Chondrocyte (in vitro differentiated cells): ENCODE data around the gene EME2. TPM values are rescaled to one million over a fixed set of nuclear protein-coding genes. Genes with fewer than 3 reads are reported as not detected.

Source experiments
- DNase-seq: peaks from one replicate; pipeline ENCODE4 v3.0.0; 2021; ENCODE audit warnings: mixed read lengths, low spot score
- H3K27ac Mint-ChIP-seq: one replicate; pipeline ENCODE4 v1.8.0; 2021; ENCODE audit warnings: mild to moderate bottlenecking, moderate library complexity, mixed read lengths; ENCODE audit not compliant: unreplicated experiment
- H3K27me3 Mint-ChIP-seq: 2 replicates; pipeline ENCODE4 v1.8.0; 2021; ENCODE audit warnings: low read depth, mixed read lengths
- H3K36me3 Mint-ChIP-seq: 2 replicates; pipeline ENCODE4 v1.8.0; 2021; ENCODE audit warnings: low read depth, mixed read lengths
- H3K4me1 Mint-ChIP-seq: 2 replicates; pipeline ENCODE4 v1.8.0; 2021; ENCODE audit warnings: low read depth, mild to moderate bottlenecking, mixed read lengths
- H3K4me3 Mint-ChIP-seq: one replicate; pipeline ENCODE4 v1.8.0; 2021; ENCODE audit warnings: mild to moderate bottlenecking, moderate library complexity, mixed read lengths; ENCODE audit not compliant: unreplicated experiment
- H3K9me3 Mint-ChIP-seq: 2 replicates; pipeline ENCODE4 v1.8.0; 2021; ENCODE audit warnings: low read depth, mixed read lengths
- total RNA-seq: library from RNA; stranded (reverse); gene quantifications from 3 replicates; pipeline ENCODE4 v1.2.1, GENCODE V29; 2021
- TF ChIP-seq, protein P1 (sequence below): fragments of 200-600 bp; sonication (generic); IDR thresholded peaks from 2 replicates; pipeline ENCODE4 v1.5.0; 2021; ENCODE audit warnings: antibody characterized with exemption, mild to moderate bottlenecking, moderate library complexity

The EME2 gene
- total RNA-seq, 1 donor from 2014 or later, result 16.9 TPM

GRCh38 chr16:1808691-1809090 is 36.1 kb downstream of the EME2 start:
- no peak for DNase-seq
- TF ChIP-seq, protein P1, sequence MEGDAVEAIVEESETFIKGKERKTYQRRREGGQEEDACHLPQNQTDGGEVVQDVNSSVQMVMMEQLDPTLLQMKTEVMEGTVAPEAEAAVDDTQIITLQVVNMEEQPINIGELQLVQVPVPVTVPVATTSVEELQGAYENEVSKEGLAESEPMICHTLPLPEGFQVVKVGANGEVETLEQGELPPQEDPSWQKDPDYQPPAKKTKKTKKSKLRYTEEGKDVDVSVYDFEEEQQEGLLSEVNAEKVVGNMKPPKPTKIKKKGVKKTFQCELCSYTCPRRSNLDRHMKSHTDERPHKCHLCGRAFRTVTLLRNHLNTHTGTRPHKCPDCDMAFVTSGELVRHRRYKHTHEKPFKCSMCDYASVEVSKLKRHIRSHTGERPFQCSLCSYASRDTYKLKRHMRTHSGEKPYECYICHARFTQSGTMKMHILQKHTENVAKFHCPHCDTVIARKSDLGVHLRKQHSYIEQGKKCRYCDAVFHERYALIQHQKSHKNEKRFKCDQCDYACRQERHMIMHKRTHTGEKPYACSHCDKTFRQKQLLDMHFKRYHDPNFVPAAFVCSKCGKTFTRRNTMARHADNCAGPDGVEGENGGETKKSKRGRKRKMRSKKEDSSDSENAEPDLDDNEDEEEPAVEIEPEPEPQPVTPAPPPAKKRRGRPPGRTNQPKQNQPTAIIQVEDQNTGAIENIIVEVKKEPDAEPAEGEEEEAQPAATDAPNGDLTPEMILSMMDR, result no peak
- Mint-ChIP-seq H3K27ac (no peak overlapping the region), H3K27me3 (no peaks in the 10 kb centered on the region), H3K9me3 (no peaks in the 10 kb centered on the region), H3K4me3 (no peak overlapping the region), H3K36me3 (peaks cover 16% of the 10 kb centered on the region), H3K4me1 (peaks cover 12% of the 10 kb centered on the region)

DNA sequence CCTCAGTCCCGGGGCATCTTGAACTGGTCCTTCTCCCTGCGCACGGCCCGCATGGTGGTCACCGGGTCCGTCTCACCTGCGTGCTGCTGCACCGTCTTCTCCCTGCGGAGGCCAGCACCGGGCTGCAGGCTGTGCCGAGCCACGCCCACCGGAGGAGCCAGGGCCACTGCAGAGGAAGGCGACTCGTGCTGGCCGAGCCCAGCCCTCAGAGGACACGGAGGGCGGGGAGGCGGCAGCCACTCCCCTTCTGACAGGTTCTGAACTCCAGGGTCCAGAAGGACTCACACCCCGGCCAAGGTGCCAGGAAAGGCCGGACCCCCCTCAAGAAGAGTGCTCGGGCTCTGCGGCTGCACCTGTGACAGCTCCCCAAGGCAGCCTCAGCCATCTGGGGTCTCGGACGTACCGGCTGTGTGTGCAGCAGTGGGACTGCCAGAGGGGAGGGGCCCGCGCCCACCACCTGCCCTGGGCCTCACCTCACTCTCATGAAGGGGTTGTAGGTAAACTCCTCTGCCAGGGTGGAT is 36.7 kb downstream of the EME2 start:
- H3K4me1 Mint-ChIP-seq, result peaks cover 12% of the 10 kb centered on the region
- no peak overlapping the region for H3K27ac Mint-ChIP-seq
- H3K36me3 Mint-ChIP-seq, result peaks cover 16% of the 10 kb centered on the region
- no peak for DNase-seq
- no peak overlapping the region for H3K4me3 Mint-ChIP-seq
- TF ChIP-seq, protein P1, result no peak
- no peaks in the 10 kb centered on the region for H3K9me3 Mint-ChIP-seq
- H3K27me3 Mint-ChIP-seq, result no peaks in the 10 kb centered on the region

GRCh38 chr16:1810106-1810505 is 37.5 kb downstream of the EME2 start:
- TF ChIP-seq, protein P1, result no peak
- Mint-ChIP-seq H3K4me3 (no peak overlapping the region), H3K27ac (no peak overlapping the region), H3K9me3 (no peaks in the 10 kb centered on the region), H3K27me3 (no peaks in the 10 kb centered on the region), H3K36me3 (peaks cover 16% of the 10 kb centered on the region), H3K4me1 (peaks cover 12% of the 10 kb centered on the region)
- DNase-seq, result no peak

DNA sequence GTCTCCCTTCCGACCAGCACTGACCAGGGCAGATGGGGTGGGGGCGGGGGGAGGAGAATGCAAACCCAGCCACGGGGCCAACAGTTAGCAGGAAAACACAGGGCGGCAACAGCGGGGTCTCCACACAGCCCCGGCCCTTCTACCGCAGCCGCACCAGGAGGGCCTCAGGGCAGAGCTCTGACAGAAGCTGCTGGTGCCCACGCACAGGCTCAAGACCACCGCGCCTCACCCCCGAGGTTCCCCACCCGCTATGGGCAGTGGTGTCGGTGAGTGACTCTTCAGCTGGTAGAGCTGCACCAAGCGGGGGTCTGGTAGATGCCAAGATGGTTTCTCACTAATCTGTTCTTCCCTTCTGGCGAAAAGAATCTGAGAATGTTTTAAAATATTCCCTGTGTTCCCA is 37.9 kb downstream of the EME2 start:
- Mint-ChIP-seq H3K27ac (no peak overlapping the region), H3K9me3 (no peaks in the 10 kb centered on the region), H3K4me3 (no peak overlapping the region), H3K4me1 (peaks cover 12% of the 10 kb centered on the region), H3K27me3 (no peaks in the 10 kb centered on the region), H3K36me3 (peaks cover 18% of the 10 kb centered on the region)
- no peak for DNase-seq
- TF ChIP-seq, protein P1, result no peak

- Mint-ChIP-seq H3K9me3 (no peaks in the 10 kb centered on the region), H3K27ac (peak overlapping the region; percentile 5), H3K27me3 (no peaks in the 10 kb centered on the region), H3K36me3 (peaks cover 7% of the 10 kb centered on the region), H3K4me1 (peaks cover 12% of the 10 kb centered on the region), H3K4me3 (no peak overlapping the region)
- peak; percentile 94 for DNase-seq
- TF ChIP-seq, protein P1, result peak; percentile 77
Measured at GRCh38 chr16:1812732-1813163, 40.1 kb downstream of the EME2 start.
